RWPE1 (cell line): ENCODE measurements around the gene ACOT13.
"Not testable (repeated sequence)": the region's sequence is repeated elsewhere in the genome, so short reads cannot be mapped to it uniquely, and the experiment has no call there.

ENCODE experiments used
- CTCF ChIA-PET: fragments of 350-600 bp; sonication (Branson Sonifier 250); formaldehyde crosslinking; extraction: SDS; loops from one replicate; lab custom pipeline; 2021; lab: Yijun Ruan, JAX
- POLR2A ChIA-PET: fragments of 400-600 bp; formaldehyde crosslinking; extraction: SDS; loops from one replicate; lab custom pipeline; 2020; ENCODE audit warnings: antibody characterized with exemption; ENCODE audit not compliant: low non-redundant PET; lab: Yijun Ruan, JAX
- DNase-seq: peaks from one replicate; pipeline ENCODE4 v3.0.0; 2012; ENCODE audit warnings: low spot score
- H3K27ac ChIP-seq: fragments of 450-650 bp; 2 replicates; pipeline ENCODE4 v1.5.1; 2017
- CTCF ChIP-seq: fragments of 450-650 bp; conservative IDR thresholded peaks from 2 replicates; pipeline ENCODE4 v1.5.1; 2017; ENCODE audit warnings: low read depth, mild to moderate bottlenecking

Gene ACOT13

GRCh38 chr6:24720604-24721460 lies 54.0 kb downstream of the ACOT13 start:
- ChIA-PET POLR2A (interaction anchor here (0.6 to 1.4 kb wide), 3 partner anchors 18 to 299 kb away, joined by 3 to 7 read pairs (median 3); no protein-coding TSS in a partner anchor), CTCF (interaction anchor here (0.6 kb wide), 1 partner anchor 46 kb away, joined by 3 read pairs; no protein-coding TSS in a partner anchor)
- peak; percentile 99 for DNase-seq
- H3K27ac ChIP-seq, result peak overlapping the region; percentile 95
- no peak for TF ChIP-seq CTCF

GRCh38 chr6:24721461-24722215 lies 54.8 kb downstream of the ACOT13 start:
- no peak for TF ChIP-seq CTCF
- peak overlapping the region; percentile 95 for H3K27ac ChIP-seq
- ChIA-PET POLR2A (interaction anchor here (0.6 to 1.4 kb wide), 4 partner anchors 18 to 40 kb away, joined by 3 to 7 read pairs (median 3); no protein-coding TSS in a partner anchor), CTCF (interaction anchor here (0.6 kb wide), 1 partner anchor 45 kb away, joined by 3 read pairs; no protein-coding TSS in a partner anchor)
- no peak for DNase-seq

- CTCF ChIA-PET, result no interaction called here
These were observed 56.4 kb downstream of the ACOT13 start for GRCh38 chr6:24723270-24723669.

GRCh38 chr6:24730653-24731052 lies 63.8 kb downstream of the ACOT13 start:
- POLR2A ChIA-PET, H3K27ac ChIP-seq, DNase-seq, CTCF ChIA-PET: not testable (repeated sequence)

More at GRCh38 chr6:24723270-24723669, 56.4 kb downstream of the ACOT13 start:
- DNase-seq, result no peak
- no peak for TF ChIP-seq CTCF
- POLR2A ChIA-PET, result no interaction called here
- no peak overlapping the region for H3K27ac ChIP-seq

GRCh38 chr6:24731456-24732134 lies 64.7 kb downstream of the ACOT13 start:
- POLR2A ChIA-PET, CTCF ChIA-PET, DNase-seq: not testable (repeated sequence)

GRCh38 chr6:24734166-24734565 lies 67.3 kb downstream of the ACOT13 start:
- TF ChIP-seq CTCF, result no peak
- POLR2A ChIA-PET, result no interaction called here
- H3K27ac ChIP-seq, result no peak overlapping the region
- DNase-seq, result no peak
- CTCF ChIA-PET, result no interaction called here

More at GRCh38 chr6:24731456-24732134, 64.7 kb downstream of the ACOT13 start:
- H3K27ac ChIP-seq, result not testable (repeated sequence)

- H3K27ac ChIP-seq, POLR2A ChIA-PET, DNase-seq: not testable (repeated sequence)
- CTCF ChIA-PET, result interaction anchor here (1.0 kb wide), 1 partner anchor 154 kb away, joined by 3 read pairs; no protein-coding TSS in a partner anchor
These were observed 67.8 kb downstream of the ACOT13 start for GRCh38 chr6:24734710-24735109.
